ENCODE results near the gene SARDH. TPM values are rescaled to one million over a fixed set of nuclear protein-coding genes. Genes with fewer than 3 reads are reported as not detected.

SARDH gene
- total and polyA plus RNA-seq, 10 donors = 1.0 to 4.5 (median 2.3) TPM

- no peaks in the 10 kb centered on the region for H3K9me3 ChIP-seq
- WGBS, 5 donors = 24 to 38% (median 30%) methylated on average over 16 to 39 of the region's 39 CpGs
- intact Hi-C loops (cut with DNase I; ENCODE audit: low total_unique reads) = no loop called here
- no peak for TF ChIP-seq CTCF (IDR thresholded peaks at IDR 0.05 in 8 of 11, conservative IDR thresholded peaks at IDR 0.05 in 3 of 11)
- TF ChIP-seq POLR2AphosphoS5 (IDR thresholded peaks at IDR 0.05) = peak in 2 of 3 donors; percentile 53 to 59
- H3K36me3 ChIP-seq = no peaks in the 10 kb centered on the region
- peak overlapping the region; percentile 7 to 74 (median 55) for H3K27ac ChIP-seq
- H3K4me3 ChIP-seq = peak overlapping the region in 5 of 8 donors; percentile 21 to 52 (median 28)
- H3K4me1 ChIP-seq = peaks cover 9 to 45% (median 19%) of the 10 kb centered on the region in 6 donors
- H3K27me3 ChIP-seq (replicated peaks in 1 of 7) = peaks cover 0 to 41% (median 11%) of the 10 kb centered on the region in 7 donors
- peak; percentile 86 for DNase-seq
These were observed 36.0 kb downstream of the SARDH start for GRCh38 chr9:133701981-133702797.

GRCh38 chr9:133701321-133701980, 36.7 kb downstream of the SARDH start:
- no peaks in the 10 kb centered on the region for H3K9me3 ChIP-seq
- no peak for TF ChIP-seq POLR2A (IDR thresholded peaks at IDR 0.05)
- TF ChIP-seq CTCF (IDR thresholded peaks at IDR 0.05 in 8 of 11, conservative IDR thresholded peaks at IDR 0.05 in 3 of 11) = no peak
- TF ChIP-seq POLR2AphosphoS5 (IDR thresholded peaks at IDR 0.05) = peak in 2 of 3 donors; percentile 21 to 31
- H3K4me1 ChIP-seq = peaks cover 9 to 38% (median 19%) of the 10 kb centered on the region in 6 donors
- H3K36me3 ChIP-seq = no peaks in the 10 kb centered on the region
- H3K4me3 ChIP-seq = peak overlapping the region in 1 of 8 donors; percentile 52
- peak; percentile 78 for DNase-seq
- WGBS, 5 donors = 41 to 72% (median 48%) methylated on average over 31 to 33 of the region's 33 CpGs
- peak overlapping the region in 6 of 8 donors; percentile 48 to 74 (median 60) for H3K27ac ChIP-seq
- H3K27me3 ChIP-seq (replicated peaks in 1 of 7) = peaks cover 0 to 41% (median 11%) of the 10 kb centered on the region in 7 donors
- intact Hi-C loops (cut with DNase I; ENCODE audit: low total_unique reads) = no loop called here

- H3K27ac ChIP-seq = peak overlapping the region in 5 of 8 donors; percentile 48 to 74 (median 62)
- H3K4me1 ChIP-seq = peaks cover 9 to 36% (median 19%) of the 10 kb centered on the region in 6 donors
- H3K36me3 ChIP-seq = no peaks in the 10 kb centered on the region
- peaks cover 0 to 41% (median 11%) of the 10 kb centered on the region in 7 donors for H3K27me3 ChIP-seq (replicated peaks in 1 of 7)
- intact Hi-C loops (cut with DNase I; ENCODE audit: low total_unique reads) = no loop called here
- no peak overlapping the region for H3K4me3 ChIP-seq
- no peaks in the 10 kb centered on the region for H3K9me3 ChIP-seq
- 31 to 40% (median 35%) methylated on average over 4 of the region's 4 CpGs for WGBS, 5 donors
- peak; percentile 55 for DNase-seq
- TF ChIP-seq CTCF (IDR thresholded peaks at IDR 0.05 in 8 of 11, conservative IDR thresholded peaks at IDR 0.05 in 3 of 11) (no peak), POLR2AphosphoS5 (IDR thresholded peaks at IDR 0.05) (no peak), POLR2A (IDR thresholded peaks at IDR 0.05) (no peak)
These were observed 37.3 kb downstream of the SARDH start for GRCh38 chr9:133700819-133701320.

Data from spleen (tissue), 11 donors.